ENCODE measurements around the gene NKX2-4.
A peak's percentile ranks its signal among the peaks of the same experiment; 100 is the strongest.

Gene NKX2-4

GRCh38 chr20:21386111-21386510 is 11.2 kb downstream of the NKX2-4 start:
- 0 out of 2 replicates have a peak, but pooled peaks have one; percentile 4 for TF ChIP-seq SCRT2 (tag by site-specific recombination; IDR thresholded peaks at IDR 0.05)
- TF ChIP-seq BCL11A (tag by site-specific recombination; IDR thresholded peaks at IDR 0.05; ENCODE audit: low read depth), result no peak
- POLR2A ChIA-PET, result no interaction called here
- peaks cover 0 to 49% of the 10 kb centered on the region in 2 experiments; a peak in 2 of 3 replicates for H3K36me3 ChIP-seq (ENCODE audit: control insufficient read depth in 2 of 2, insufficient read depth in 1 of 2, low read length in 2 of 2)

GRCh38 chr20:21384308-21384892 is 12.9 kb downstream of the NKX2-4 start:
- CTCF ChIA-PET, result no interaction called here
- Histone ChIP-seq H3K36me3 (ENCODE audit: control insufficient read depth in 2 of 2, insufficient read depth in 1 of 2, low read length in 2 of 2) (peaks cover 0 to 54% of the 10 kb centered on the region in 2 experiments; a peak in 2 of 3 replicates), H3K9me3 (ENCODE audit: control insufficient read depth, insufficient read depth, low read depth, low read length) (no peaks in the 10 kb centered on the region), H3K4me1 (ENCODE audit: control insufficient read depth, insufficient read depth, low read length) (peaks cover 13% of the 10 kb centered on the region; the same call in 1 of the 2 replicates), H3K27ac (ENCODE audit: extremely low read depth, low read depth, low read length) (no peak overlapping the region), H3K4me3 (ENCODE audit: low read depth, low read length) (no peak overlapping the region)
- TF ChIP-seq GLIS1 (tag by site-specific recombination; IDR thresholded peaks at IDR 0.05) (0 out of 2 replicates have a peak, but pooled peaks have one; percentile 18), KLF17 (tag by site-specific recombination; IDR thresholded peaks at IDR 0.05) (no peak)
- POLR2A ChIA-PET, result no interaction called here

More at GRCh38 chr20:21386111-21386510, 11.2 kb downstream of the NKX2-4 start:
- CTCF ChIA-PET, result no interaction called here
- Histone ChIP-seq H3K27ac (ENCODE audit: extremely low read depth, low read depth, low read length) (no peak overlapping the region), H3K4me1 (ENCODE audit: control insufficient read depth, insufficient read depth, low read length) (peaks cover 13% of the 10 kb centered on the region; the same call in 1 of the 2 replicates), H3K9me3 (ENCODE audit: control insufficient read depth, insufficient read depth, low read depth, low read length) (no peaks in the 10 kb centered on the region), H3K4me3 (ENCODE audit: low read depth, low read length) (no peak overlapping the region)

- POLR2A ChIA-PET, result no interaction called here
- Histone ChIP-seq H3K36me3 (ENCODE audit: control insufficient read depth in 2 of 2, insufficient read depth in 1 of 2, low read length in 2 of 2) (peaks cover 0 to 43% of the 10 kb centered on the region in 2 experiments; a peak in 2 of 3 replicates), H3K4me1 (ENCODE audit: control insufficient read depth, insufficient read depth, low read length) (no peaks in the 10 kb centered on the region; the same call in 1 of the 2 replicates), H3K27ac (ENCODE audit: extremely low read depth, low read depth, low read length) (no peak overlapping the region), H3K9me3 (ENCODE audit: control insufficient read depth, insufficient read depth, low read depth, low read length) (no peaks in the 10 kb centered on the region), H3K4me3 (ENCODE audit: low read depth, low read length) (no peak overlapping the region)
- CTCF ChIA-PET, result interaction anchor here (0.8 kb wide), 1 partner anchor 14 kb away, joined by 4 read pairs; no protein-coding TSS in a partner anchor
- TF ChIP-seq ZNF621 (tag by site-specific recombination; IDR thresholded peaks at IDR 0.05) (no peak), KLF16 (tag by site-specific recombination; IDR thresholded peaks at IDR 0.05) (no peak), SETDB1 (IDR thresholded peaks at IDR 0.05; ENCODE audit: insufficient read length, low read length) (no peak), SCRT2 (tag by site-specific recombination; IDR thresholded peaks at IDR 0.05) (no peak), ZNF350 (tag by site-specific recombination; IDR thresholded peaks at IDR 0.05) (no peak), ZNF623 (tag by site-specific recombination; IDR thresholded peaks at IDR 0.05) (no peak), HIC1 (tag by site-specific recombination; IDR thresholded peaks at IDR 0.05) (no peak), ZNF639 (tag by site-specific recombination; IDR thresholded peaks at IDR 0.05) (no peak), ZNF768 (tag by site-specific recombination; IDR thresholded peaks at IDR 0.05) (no peak), ZNF133 (tag by site-specific recombination; IDR thresholded peaks at IDR 0.05) (no peak), ZNF292 (tag by site-specific recombination; IDR thresholded peaks at IDR 0.05; ENCODE audit: borderline replicate concordance, low read depth) (no peak), ZNF311 (tag by site-specific recombination; IDR thresholded peaks at IDR 0.05; ENCODE audit: borderline replicate concordance) (no peak), YY1 (tag by site-specific recombination; IDR thresholded peaks at IDR 0.05) (no peak)
Observed at GRCh38 chr20:21381619-21382018, 15.7 kb downstream of the NKX2-4 start.
